Endothelial cell (in vitro differentiated cells): ENCODE measurements around the gene CCAR1. TPM values are rescaled to one million over a fixed set of nuclear protein-coding genes. Genes with fewer than 3 reads are reported as not detected.

Experiments
- DNase-seq: peaks from one replicate; pipeline ENCODE4 v3.0.0; 2021; ENCODE audit warnings: low spot score
- H3K27ac Mint-ChIP-seq: one replicate; pipeline ENCODE4 v1.8.0; 2021; ENCODE audit warnings: mixed read lengths, inconsistent platforms; ENCODE audit not compliant: unreplicated experiment
- H3K27me3 Mint-ChIP-seq: one replicate; pipeline ENCODE4 v1.8.0; 2021; ENCODE audit warnings: mild to moderate bottlenecking, moderate library complexity, mixed read lengths, inconsistent platforms; ENCODE audit not compliant: unreplicated experiment
- H3K36me3 Mint-ChIP-seq: one replicate; pipeline ENCODE4 v1.8.0; 2021; ENCODE audit warnings: mild to moderate bottlenecking, low read depth, mixed read lengths, inconsistent platforms; ENCODE audit not compliant: unreplicated experiment
- H3K4me1 Mint-ChIP-seq: one replicate; pipeline ENCODE4 v1.8.0; 2021; ENCODE audit warnings: mild to moderate bottlenecking, mixed read lengths, inconsistent platforms; ENCODE audit not compliant: unreplicated experiment
- H3K4me3 Mint-ChIP-seq: one replicate; pipeline ENCODE4 v1.8.0; 2021; ENCODE audit warnings: mild to moderate bottlenecking, mixed read lengths, inconsistent platforms; ENCODE audit not compliant: unreplicated experiment
- H3K9me3 Mint-ChIP-seq: one replicate; pipeline ENCODE4 v1.8.0; 2021; ENCODE audit warnings: mixed read lengths, inconsistent platforms; ENCODE audit not compliant: unreplicated experiment
- CTCF ChIP-seq: fragments of 200-600 bp; sonication (generic); IDR thresholded peaks from one replicate; pipeline ENCODE4 v1.5.0; 2021; ENCODE audit warnings: antibody characterized with exemption; ENCODE audit not compliant: unreplicated experiment
- total RNA-seq: library from RNA; stranded (reverse); fragmentation: NEBNext Ultra II Directional; extraction: Animal tissue kit (Norgen Biotek cat#: 25700); gene quantifications from one replicate; pipeline ENCODE4 v1.2.1, GENCODE V29; 2021; ENCODE audit not compliant: unreplicated experiment

CCAR1 gene
- total RNA-seq, 1 donor from 2014 or later = 86.1 TPM

- no peak for TF ChIP-seq CTCF
Observed at GRCh38 chr10:68742397-68742796, 21.4 kb downstream of the CCAR1 start.

GRCh38 chr10:68752711-68753350 lies 31.8 kb downstream of the CCAR1 start:
- no peaks in the 10 kb centered on the region for H3K9me3 Mint-ChIP-seq
- peaks cover 40% of the 10 kb centered on the region for H3K36me3 Mint-ChIP-seq
- TF ChIP-seq CTCF = no peak
- DNase-seq = no peak
- no peak overlapping the region for H3K27ac Mint-ChIP-seq
- no peaks in the 10 kb centered on the region for H3K27me3 Mint-ChIP-seq
- no peaks in the 10 kb centered on the region for H3K4me1 Mint-ChIP-seq
- H3K4me3 Mint-ChIP-seq = no peak overlapping the region

More at GRCh38 chr10:68742397-68742796, 21.4 kb downstream of the CCAR1 start:
- no peak overlapping the region for H3K27ac Mint-ChIP-seq
- no peak overlapping the region for H3K4me3 Mint-ChIP-seq
- no peaks in the 10 kb centered on the region for H3K27me3 Mint-ChIP-seq
- H3K4me1 Mint-ChIP-seq = no peaks in the 10 kb centered on the region
- no peaks in the 10 kb centered on the region for H3K9me3 Mint-ChIP-seq
- H3K36me3 Mint-ChIP-seq = peaks cover 14% of the 10 kb centered on the region
- no peak for DNase-seq

- no peak for DNase-seq
- Mint-ChIP-seq H3K27me3 (no peaks in the 10 kb centered on the region), H3K27ac (no peak overlapping the region), H3K9me3 (no peaks in the 10 kb centered on the region), H3K4me1 (no peaks in the 10 kb centered on the region), H3K36me3 (peaks cover 39% of the 10 kb centered on the region), H3K4me3 (no peak overlapping the region)
- no peak for TF ChIP-seq CTCF
Observed at GRCh38 chr10:68756246-68756645, 35.2 kb downstream of the CCAR1 start.

GRCh38 chr10:68756766-68757165 lies 35.7 kb downstream of the CCAR1 start:
- no peak for TF ChIP-seq CTCF
- H3K9me3 Mint-ChIP-seq = no peaks in the 10 kb centered on the region
- H3K27ac Mint-ChIP-seq = no peak overlapping the region

GRCh38 chr10:68759223-68759863 lies 38.3 kb downstream of the CCAR1 start:
- no peak overlapping the region for H3K27ac Mint-ChIP-seq
- peaks cover 29% of the 10 kb centered on the region for H3K36me3 Mint-ChIP-seq
- H3K4me1 Mint-ChIP-seq = peaks cover 10% of the 10 kb centered on the region
- no peak overlapping the region for H3K4me3 Mint-ChIP-seq
- no peaks in the 10 kb centered on the region for H3K27me3 Mint-ChIP-seq
- no peak for TF ChIP-seq CTCF
- H3K9me3 Mint-ChIP-seq = no peaks in the 10 kb centered on the region
- no peak for DNase-seq

More at GRCh38 chr10:68756766-68757165, 35.7 kb downstream of the CCAR1 start:
- DNase-seq = no peak
- Mint-ChIP-seq H3K36me3 (peaks cover 39% of the 10 kb centered on the region), H3K27me3 (no peaks in the 10 kb centered on the region), H3K4me1 (no peaks in the 10 kb centered on the region), H3K4me3 (no peak overlapping the region)
